Activated naive CD4-positive, alpha-beta T cell (primary cell): ENCODE measurements around the gene RAD51B.
"Not testable (repeated sequence)": the region's sequence is repeated elsewhere in the genome, so short reads cannot be mapped to it uniquely, and the experiment has no call there.

ENCODE experiments used
- DNase-seq, 4 experiments: peaks; one replicate each; lab custom pipeline; 2025; lab: John Stamatoyannopoulos, UW

Gene RAD51B

GRCh38 chr14:68079941-68080697 lies 260.5 kb downstream of the RAD51B start:
- no peak for DNase-seq

DNA sequence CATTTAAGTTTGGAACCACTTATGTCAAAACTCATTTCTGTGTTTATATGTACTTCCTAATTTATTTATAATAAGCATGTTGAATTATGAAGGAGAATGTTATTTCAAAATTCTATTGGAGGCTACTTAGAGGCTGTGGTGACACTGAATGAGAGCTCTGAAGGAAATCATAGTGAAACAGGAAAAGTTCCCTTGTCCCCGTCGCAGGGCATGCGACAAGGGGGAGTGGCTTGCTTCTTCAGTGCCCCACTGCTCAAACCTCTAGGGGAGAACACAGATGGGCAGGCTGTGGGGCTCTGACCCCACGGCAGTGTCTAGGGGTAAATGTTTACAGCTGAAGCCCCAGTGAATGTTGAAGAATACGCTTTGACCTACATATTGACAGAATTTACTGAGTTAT lies 261.9 kb downstream of the RAD51B start:
- no peak for DNase-seq

GRCh38 chr14:68082698-68083291 lies 263.2 kb downstream of the RAD51B start:
- no peak for DNase-seq

DNA sequence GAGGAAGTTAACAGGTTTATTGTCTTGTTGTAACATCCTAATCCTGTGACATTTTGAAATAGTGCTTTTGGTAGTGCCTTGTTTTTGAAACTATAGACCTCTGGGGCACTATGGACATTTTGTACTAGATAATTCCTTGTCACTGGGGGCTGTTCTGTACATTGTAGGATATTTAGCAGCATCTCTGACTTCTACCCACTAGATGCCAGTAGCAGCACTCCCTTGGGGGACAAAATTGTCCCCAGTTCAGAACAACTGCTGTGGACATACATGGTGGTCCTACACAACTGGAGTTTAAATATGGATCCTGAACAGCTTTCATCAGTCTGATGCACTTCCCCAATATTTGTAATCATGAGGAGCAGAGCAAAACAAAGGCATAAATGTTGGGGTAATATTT lies 264.7 kb downstream of the RAD51B start:
- DNase-seq: no peak

GRCh38 chr14:68085742-68086141 lies 266.2 kb downstream of the RAD51B start:
- DNase-seq: no peak

- DNase-seq: no peak
These were observed 268.9 kb downstream of the RAD51B start for GRCh38 chr14:68088451-68088854.

GRCh38 chr14:68089146-68089731 lies 269.7 kb downstream of the RAD51B start:
- DNase-seq: no peak

GRCh38 chr14:68094158-68094557 lies 274.6 kb downstream of the RAD51B start:
- no peak for DNase-seq

DNA sequence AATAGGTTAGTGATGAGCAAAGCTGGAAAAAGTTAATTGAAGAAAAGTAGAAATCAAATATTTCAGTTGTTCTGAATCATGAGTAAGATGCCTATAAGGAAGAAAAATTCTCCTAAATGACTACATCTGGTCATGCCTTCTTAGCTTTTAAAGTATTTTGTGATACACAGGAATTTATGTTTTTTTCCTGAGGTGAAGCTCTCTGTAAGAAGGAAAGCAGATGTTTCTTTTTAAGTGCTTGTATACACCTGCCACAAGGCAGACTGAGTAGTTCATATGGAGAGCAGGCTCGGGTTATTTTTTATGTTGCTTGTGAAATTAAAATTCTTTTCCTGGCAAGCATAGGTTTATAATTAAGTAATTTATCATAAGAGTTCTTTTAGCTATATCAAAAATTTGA lies 275.2 kb downstream of the RAD51B start:
- DNase-seq: no peak

DNA sequence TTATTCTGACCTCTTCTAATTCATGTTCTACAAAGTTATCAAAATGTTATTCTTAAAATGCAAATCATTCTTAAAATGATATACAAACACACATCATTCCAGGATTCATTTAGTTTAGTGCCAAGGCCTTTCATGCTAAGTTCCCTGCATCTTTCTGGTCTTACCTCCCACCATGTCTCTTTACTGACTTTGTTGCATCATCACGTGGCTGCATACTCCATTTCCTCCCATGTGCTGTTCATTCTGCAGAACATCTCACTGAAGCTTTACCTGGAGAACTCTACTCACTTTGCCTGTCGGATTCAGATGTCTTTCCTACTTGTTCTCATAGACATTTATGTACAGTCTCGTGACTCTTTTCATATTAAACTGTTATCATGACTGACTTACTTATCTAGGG lies 278.1 kb downstream of the RAD51B start:
- DNase-seq: no peak

DNA sequence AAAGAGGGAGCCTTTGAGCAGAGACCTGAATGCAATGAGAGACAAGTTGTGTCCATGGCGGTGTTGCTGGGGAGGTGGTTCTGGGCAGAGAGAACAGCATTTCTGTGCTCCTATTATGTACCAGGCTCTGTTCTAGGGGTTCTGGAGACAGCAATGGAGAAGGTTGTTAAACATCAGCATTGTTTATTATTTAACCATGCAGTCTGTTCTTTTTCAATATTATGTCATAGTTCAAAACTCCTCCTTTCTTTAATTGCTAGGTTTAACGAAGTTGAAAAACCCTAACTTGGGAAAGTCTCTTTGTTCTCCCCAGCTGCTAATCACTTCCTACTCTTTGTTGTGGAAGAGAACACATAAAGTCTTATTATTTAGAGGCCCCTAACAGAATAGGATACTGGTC lies 279.3 kb downstream of the RAD51B start:
- DNase-seq: no peak

DNA sequence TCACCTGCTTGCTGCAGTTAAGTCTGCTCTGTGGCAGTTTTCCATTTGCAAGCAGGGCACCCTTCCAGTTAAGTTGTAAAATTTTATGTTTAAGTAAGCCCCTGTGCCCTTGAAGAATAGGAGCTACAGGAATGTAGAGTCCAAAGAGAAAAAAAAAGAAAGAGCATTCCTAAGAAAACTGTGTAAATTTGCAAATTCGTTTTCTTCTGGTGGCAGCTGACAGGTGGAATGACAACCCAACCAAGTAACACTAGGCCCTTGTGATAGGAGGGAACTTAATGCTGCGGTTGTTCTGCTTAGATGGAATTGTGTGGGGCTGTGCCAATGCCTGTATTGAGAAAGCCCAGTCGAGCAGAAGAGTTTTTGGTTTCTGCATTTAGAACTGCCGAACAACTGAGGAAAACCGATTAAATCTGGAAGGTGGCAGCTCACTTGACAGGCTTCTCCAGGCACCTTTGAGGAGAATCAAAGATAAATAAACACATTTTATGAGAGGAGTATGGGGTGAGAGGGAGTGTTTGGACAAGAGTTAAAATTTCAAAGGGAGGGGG lies 280.0 kb downstream of the RAD51B start:
- DNase-seq: no peak

DNA sequence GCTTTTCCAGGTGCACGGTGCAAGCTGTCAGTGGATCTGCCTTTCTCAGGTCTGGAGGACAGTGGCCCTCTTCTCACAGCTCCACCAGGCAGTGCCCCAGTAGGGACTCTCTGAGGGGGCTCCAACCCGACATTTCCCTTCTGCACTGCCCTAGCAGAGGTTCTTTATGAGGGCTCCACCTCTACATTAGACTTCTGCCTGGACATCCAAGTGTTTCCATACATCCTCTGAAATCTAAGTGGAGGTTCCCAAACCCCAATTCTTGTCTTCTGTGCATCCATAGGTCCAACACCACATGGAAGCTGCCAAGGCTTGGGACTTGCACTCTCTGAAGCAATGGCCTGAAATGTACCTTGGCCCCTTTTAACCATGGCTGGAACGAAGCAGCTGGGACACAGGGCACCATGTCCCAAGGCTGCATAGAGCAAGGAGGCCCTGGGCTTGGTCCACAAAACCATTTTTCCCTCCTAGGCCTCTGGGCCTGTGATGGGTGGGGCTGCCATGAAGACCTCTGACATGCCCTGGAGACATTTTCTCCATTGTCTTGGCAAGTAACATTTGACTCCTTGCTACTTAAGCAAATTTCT lies 282.2 kb downstream of the RAD51B start:
- not testable (repeated sequence) for DNase-seq

GRCh38 chr14:68103853-68104252 lies 284.3 kb downstream of the RAD51B start:
- DNase-seq: no peak

DNA sequence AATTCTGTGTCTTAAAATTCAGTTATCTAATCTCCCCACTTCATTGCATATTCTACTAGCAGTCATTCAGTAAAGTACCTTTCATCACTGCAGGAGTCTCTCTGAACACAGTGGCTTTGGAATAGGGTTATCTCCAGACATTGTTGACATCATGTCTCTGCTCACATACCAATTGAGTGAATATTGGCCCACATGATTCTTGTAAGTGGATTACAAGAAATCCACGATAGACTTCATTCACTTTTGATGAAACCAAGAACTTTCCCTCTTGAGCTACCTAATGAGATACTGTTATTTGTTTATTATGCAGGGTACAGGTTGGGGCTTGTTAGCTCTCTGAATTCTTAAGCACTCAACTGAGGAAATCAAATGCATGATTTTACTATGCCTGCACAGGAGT lies 284.9 kb downstream of the RAD51B start:
- DNase-seq: no peak

DNA sequence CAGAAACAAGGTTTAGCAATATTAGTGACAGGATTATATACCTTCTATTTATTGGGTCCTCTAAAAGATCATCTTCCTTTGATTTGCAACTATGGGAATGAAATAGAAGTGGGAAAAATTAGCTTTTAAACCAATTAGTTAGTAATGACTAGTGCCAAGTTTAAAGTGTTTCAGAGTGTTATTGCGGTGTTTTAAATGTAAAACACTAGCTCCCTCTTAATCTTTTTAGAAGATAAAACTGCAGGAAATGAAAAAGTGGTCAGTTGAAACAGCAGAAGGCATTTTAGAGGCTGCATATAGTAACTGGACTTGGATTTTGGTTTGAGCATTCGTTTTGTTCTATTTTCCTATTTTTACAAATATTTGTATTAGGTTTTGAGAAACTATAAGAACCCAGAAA lies 286.2 kb downstream of the RAD51B start:
- no peak for DNase-seq

GRCh38 chr14:68106456-68106855 lies 286.9 kb downstream of the RAD51B start:
- DNase-seq: no peak

- DNase-seq: no peak
These were observed 287.3 kb downstream of the RAD51B start for GRCh38 chr14:68106905-68107304.

DNA sequence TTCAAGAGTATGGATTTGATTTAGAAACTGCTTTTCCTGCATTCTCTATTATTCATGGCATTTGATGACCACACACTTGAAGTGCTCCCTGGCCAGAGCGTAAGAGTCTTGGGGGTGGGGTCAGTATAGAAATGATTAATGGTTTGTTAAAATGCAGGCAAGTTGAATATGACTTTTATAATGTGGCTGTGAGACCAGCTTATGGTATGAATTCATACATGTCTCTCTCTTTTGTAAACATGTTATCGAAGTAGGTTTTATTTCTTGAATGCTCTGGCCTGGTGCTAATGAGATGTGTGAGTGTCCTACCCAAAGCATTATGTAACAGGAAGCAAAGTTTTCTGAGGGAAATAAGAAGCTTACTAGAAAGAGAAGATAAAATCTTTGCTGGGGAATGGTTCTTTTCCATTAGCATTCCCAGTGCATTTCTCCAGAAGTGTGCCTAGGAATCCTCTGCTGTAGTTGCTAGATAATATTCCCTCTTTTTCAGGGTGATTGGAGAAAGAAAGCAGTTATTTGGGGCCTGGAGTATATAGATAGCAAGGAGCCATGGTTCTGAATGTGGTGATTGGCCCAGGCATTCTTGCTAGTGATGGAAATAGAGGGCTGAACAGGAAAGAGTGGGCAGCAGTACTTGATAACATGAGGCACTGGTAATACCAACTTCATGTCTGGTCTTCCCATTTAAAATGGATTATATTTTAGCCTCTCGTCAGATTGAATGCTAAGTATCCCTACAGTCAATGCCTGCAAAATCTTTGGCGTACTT lies 289.7 kb downstream of the RAD51B start:
- DNase-seq: no peak

DNA sequence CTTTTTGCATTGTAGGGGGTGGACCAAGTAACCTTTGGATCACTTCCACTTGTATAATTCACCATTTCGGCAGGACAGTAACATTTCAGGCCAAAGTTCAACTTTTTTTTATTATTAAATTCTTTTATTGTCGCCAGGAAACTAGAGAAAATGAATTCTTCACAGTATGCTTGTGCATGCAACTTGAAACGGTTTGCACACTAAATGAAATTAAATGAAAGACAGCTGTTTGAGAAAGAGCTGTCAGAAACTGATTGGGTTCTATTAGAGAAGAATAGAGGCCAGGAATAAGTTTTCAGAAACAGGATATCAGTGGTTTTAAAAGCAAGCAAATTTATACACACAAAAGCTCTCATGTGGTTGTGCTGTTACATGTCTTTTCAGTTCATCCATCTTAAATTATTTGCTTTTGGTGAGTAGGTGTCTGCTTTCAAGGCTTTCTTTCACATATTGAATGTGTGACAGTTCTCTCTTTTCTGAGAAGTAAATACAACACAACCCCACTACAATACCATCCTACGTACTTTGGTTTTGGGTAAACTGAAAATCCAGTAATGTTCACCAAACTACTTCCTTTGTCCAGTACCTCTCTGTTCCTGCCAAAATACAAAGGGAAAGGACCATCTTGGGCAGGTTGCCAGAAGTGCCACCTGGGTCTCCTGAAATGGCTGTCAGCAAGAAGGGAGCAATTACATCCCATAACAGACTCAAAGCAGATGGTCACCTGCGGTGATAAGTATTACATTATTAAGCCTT lies 291.7 kb downstream of the RAD51B start:
- DNase-seq: no peak

DNA sequence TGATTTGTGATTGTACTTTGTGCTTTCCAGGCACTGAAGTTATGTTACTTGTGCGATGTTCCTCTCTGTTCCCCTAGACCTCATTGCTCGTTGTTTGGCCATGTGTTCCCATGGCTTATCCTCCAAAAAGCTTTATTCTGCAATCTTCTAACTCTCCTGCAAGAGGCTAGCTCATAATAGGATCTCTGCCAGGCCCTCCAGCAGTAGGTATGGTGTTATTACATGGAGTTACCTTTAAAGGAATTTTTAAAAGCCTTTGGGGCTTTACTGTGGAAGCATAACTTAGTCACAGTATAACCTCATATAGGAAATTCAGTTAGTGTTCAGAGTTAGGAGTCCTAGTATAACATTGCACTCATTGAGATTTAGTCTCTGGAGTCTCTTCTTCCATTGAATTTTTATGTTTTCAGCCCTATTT lies 292.3 kb downstream of the RAD51B start:
- no peak for DNase-seq
